Measurements from ENCODE around the gene HPSE2. TPM values are rescaled to one million over a fixed set of nuclear protein-coding genes. Genes with fewer than 3 reads are reported as not detected.

HPSE2 gene
- polyA plus RNA-seq, 1 of the 3 experiments (the other 2 are of a cell fraction), result not detected

DNA sequence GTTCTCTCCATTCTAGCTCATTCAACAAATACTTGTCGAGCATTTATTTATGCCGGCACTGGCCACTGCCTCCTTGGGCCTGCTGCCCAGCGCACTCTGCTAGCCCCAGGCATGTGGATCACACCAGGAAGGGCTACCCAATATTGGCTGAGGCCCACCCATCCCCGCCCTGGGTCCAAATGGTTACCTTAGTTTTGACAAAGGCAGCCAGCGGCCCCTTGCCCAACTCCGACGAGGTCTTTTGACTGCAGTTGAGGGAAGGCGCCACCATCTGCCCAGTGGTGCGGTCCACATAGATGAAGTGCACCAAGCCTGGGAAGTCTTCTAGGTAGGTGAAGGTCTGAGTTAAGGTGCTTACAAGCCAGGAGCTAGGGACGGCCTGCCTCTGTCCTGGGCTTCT, 813.5 kb downstream of the HPSE2 start (continued):
- TF ChIP-seq, protein P1, sequence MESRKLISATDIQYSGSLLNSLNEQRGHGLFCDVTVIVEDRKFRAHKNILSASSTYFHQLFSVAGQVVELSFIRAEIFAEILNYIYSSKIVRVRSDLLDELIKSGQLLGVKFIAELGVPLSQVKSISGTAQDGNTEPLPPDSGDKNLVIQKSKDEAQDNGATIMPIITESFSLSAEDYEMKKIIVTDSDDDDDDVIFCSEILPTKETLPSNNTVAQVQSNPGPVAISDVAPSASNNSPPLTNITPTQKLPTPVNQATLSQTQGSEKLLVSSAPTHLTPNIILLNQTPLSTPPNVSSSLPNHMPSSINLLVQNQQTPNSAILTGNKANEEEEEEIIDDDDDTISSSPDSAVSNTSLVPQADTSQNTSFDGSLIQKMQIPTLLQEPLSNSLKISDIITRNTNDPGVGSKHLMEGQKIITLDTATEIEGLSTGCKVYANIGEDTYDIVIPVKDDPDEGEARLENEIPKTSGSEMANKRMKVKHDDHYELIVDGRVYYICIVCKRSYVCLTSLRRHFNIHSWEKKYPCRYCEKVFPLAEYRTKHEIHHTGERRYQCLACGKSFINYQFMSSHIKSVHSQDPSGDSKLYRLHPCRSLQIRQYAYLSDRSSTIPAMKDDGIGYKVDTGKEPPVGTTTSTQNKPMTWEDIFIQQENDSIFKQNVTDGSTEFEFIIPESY (IDR thresholded peaks at IDR 0.05; ENCODE audit: borderline replicate concordance, low read depth), result no peak
- TF ChIP-seq POLR2AphosphoS5 (IDR thresholded peaks at IDR 0.05; ENCODE audit: low read depth, low read length) (no peak), YY1 (IDR thresholded peaks at IDR 0.05; ENCODE audit: low read depth) (no peak), EP300 (IDR thresholded peaks at IDR 0.05; ENCODE audit: borderline replicate concordance in 1 of 2, low read depth in 1 of 2, low read length in 1 of 2) (no peak), JUND (IDR thresholded peaks at IDR 0.05) (no peak), TCF12 (IDR thresholded peaks at IDR 0.05) (no peak), NFIC (IDR thresholded peaks at IDR 0.05; ENCODE audit: borderline replicate concordance) (no peak), EZH2phosphoT487 (IDR thresholded peaks at IDR 0.05; ENCODE audit: borderline replicate concordance, low read depth) (no peak)
- TF ChIP-seq, protein P2, sequence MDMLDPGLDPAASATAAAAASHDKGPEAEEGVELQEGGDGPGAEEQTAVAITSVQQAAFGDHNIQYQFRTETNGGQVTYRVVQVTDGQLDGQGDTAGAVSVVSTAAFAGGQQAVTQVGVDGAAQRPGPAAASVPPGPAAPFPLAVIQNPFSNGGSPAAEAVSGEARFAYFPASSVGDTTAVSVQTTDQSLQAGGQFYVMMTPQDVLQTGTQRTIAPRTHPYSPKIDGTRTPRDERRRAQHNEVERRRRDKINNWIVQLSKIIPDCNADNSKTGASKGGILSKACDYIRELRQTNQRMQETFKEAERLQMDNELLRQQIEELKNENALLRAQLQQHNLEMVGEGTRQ (IDR thresholded peaks at IDR 0.05; ENCODE audit: borderline replicate concordance, low read depth, low read length), result no peak
- TF ChIP-seq, protein P3, sequence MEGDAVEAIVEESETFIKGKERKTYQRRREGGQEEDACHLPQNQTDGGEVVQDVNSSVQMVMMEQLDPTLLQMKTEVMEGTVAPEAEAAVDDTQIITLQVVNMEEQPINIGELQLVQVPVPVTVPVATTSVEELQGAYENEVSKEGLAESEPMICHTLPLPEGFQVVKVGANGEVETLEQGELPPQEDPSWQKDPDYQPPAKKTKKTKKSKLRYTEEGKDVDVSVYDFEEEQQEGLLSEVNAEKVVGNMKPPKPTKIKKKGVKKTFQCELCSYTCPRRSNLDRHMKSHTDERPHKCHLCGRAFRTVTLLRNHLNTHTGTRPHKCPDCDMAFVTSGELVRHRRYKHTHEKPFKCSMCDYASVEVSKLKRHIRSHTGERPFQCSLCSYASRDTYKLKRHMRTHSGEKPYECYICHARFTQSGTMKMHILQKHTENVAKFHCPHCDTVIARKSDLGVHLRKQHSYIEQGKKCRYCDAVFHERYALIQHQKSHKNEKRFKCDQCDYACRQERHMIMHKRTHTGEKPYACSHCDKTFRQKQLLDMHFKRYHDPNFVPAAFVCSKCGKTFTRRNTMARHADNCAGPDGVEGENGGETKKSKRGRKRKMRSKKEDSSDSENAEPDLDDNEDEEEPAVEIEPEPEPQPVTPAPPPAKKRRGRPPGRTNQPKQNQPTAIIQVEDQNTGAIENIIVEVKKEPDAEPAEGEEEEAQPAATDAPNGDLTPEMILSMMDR (IDR thresholded peaks at IDR 0.05), result no peak
- TF ChIP-seq, protein P4, sequence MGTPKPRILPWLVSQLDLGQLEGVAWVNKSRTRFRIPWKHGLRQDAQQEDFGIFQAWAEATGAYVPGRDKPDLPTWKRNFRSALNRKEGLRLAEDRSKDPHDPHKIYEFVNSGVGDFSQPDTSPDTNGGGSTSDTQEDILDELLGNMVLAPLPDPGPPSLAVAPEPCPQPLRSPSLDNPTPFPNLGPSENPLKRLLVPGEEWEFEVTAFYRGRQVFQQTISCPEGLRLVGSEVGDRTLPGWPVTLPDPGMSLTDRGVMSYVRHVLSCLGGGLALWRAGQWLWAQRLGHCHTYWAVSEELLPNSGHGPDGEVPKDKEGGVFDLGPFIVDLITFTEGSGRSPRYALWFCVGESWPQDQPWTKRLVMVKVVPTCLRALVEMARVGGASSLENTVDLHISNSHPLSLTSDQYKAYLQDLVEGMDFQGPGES (IDR thresholded peaks at IDR 0.05; ENCODE audit: low read depth, low read length), result no peak
- TF ChIP-seq, protein P5, sequence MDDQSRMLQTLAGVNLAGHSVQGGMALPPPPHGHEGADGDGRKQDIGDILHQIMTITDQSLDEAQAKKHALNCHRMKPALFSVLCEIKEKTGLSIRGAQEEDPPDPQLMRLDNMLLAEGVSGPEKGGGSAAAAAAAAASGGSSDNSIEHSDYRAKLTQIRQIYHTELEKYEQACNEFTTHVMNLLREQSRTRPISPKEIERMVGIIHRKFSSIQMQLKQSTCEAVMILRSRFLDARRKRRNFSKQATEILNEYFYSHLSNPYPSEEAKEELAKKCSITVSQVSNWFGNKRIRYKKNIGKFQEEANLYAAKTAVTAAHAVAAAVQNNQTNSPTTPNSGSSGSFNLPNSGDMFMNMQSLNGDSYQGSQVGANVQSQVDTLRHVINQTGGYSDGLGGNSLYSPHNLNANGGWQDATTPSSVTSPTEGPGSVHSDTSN (IDR thresholded peaks at IDR 0.05), result no peak

DNA sequence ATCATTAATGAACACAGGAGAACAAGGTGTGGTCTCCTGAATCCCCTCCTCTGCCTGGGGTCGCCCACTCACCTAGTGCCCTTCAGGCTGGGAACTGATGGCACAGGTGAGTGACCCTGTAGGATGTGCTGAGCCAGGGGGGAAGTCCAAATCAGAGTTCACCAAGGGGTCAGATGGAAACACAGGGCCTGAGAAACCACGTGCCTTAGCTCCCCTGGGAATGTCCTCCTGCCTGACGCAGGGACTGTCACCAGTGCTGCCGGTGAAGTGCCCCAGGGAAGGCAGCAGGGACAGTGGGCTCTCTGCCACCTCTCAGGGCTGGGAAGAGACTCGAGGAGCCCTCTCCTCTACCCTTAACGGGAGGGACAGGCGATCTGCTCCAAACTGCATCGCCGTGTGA, 814.9 kb downstream of the HPSE2 start:
- Histone ChIP-seq H3K27me3 (ENCODE audit: insufficient read depth) (no peaks in the 10 kb centered on the region), H3K4me3 (ENCODE audit: low read depth in 2 of 2, low read length in 1 of 2) (no peak overlapping the region), H3F3A (replicated peaks; ENCODE audit: insufficient read depth) (no peaks in the 10 kb centered on the region), H4K20me1 (ENCODE audit: insufficient read depth) (no peaks in the 10 kb centered on the region), H3K79me2 (ENCODE audit: insufficient read depth) (no peaks in the 10 kb centered on the region), H3K9me2 (no peaks in the 10 kb centered on the region), H3K4me2 (no peak overlapping the region), H2AFZ (ENCODE audit: low read depth) (no peak overlapping the region), H3K4me1 (ENCODE audit: control insufficient read depth in 1 of 2, insufficient read depth in 2 of 2, low read depth in 1 of 2, low read length in 1 of 2) (peaks cover 0 to 4% of the 10 kb centered on the region in 2 experiments; a peak in 1 of 4 replicates), H3K27ac (ENCODE audit: low read depth in 2 of 2, low read length in 1 of 2) (no peak overlapping the region; a peak in 1 of 4 replicates), H3K9ac (no peak overlapping the region), H3K36me3 (replicated peaks in 1 of 2; ENCODE audit: control insufficient read depth in 1 of 2, insufficient read depth in 2 of 2, low read length in 1 of 2) (peaks cover 0 to 14% of the 10 kb centered on the region in 2 experiments), H3K9me3 (no peaks in the 10 kb centered on the region)
- DNase-seq, result peak; percentile 42
- ChIA-PET CTCF (interaction anchor here (0.6 kb wide), 1 partner anchor 1510 kb away, joined by 3 read pairs; no protein-coding TSS in a partner anchor), POLR2A (no interaction called here)
- 77% methylated on average over 7 of the region's 9 CpGs for WGBS (ENCODE audit: low lambda C conversion rate)
- TF ChIP-seq EZH2phosphoT487 (IDR thresholded peaks at IDR 0.05; ENCODE audit: borderline replicate concordance, low read depth) (no peak), MXI1 (IDR thresholded peaks at IDR 0.05; ENCODE audit: low read depth, low read length) (no peak), FOXM1 (IDR thresholded peaks at IDR 0.05; ENCODE audit: low read depth) (no peak), ELF1 (IDR thresholded peaks at IDR 0.05) (no peak), POLR2AphosphoS5 (IDR thresholded peaks at IDR 0.05; ENCODE audit: low read depth, low read length) (no peak), NRF1 (IDR thresholded peaks at IDR 0.05; ENCODE audit: low read depth, low read length) (no peak), RXRA (IDR thresholded peaks at IDR 0.05; ENCODE audit: borderline replicate concordance, low read depth) (no peak), NFIC (IDR thresholded peaks at IDR 0.05; ENCODE audit: borderline replicate concordance) (no peak)
- TF ChIP-seq, protein P6, sequence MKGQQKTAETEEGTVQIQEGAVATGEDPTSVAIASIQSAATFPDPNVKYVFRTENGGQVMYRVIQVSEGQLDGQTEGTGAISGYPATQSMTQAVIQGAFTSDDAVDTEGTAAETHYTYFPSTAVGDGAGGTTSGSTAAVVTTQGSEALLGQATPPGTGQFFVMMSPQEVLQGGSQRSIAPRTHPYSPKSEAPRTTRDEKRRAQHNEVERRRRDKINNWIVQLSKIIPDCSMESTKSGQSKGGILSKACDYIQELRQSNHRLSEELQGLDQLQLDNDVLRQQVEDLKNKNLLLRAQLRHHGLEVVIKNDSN (IDR thresholded peaks at IDR 0.05; ENCODE audit: borderline replicate concordance, low read depth), result no peak
- TF ChIP-seq, protein P5 (IDR thresholded peaks at IDR 0.05), result no peak
- TF ChIP-seq, protein P2 (IDR thresholded peaks at IDR 0.05; ENCODE audit: borderline replicate concordance, low read depth, low read length), result no peak

All from SK-N-SH (cell line).